Placental epithelial cell (primary cell): ENCODE measurements around the gene ATP2C2. TPM values are rescaled to one million over a fixed set of nuclear protein-coding genes. Genes with fewer than 3 reads are reported as not detected.

Source experiments
- total RNA-seq: library from RNA; depleted of rRNA; stranded (reverse); fragments of >200 nt; gene quantifications from 2 replicates; pipeline ENCODE4 v1.2.3, GENCODE V29; 2012

Gene ATP2C2, protein sequence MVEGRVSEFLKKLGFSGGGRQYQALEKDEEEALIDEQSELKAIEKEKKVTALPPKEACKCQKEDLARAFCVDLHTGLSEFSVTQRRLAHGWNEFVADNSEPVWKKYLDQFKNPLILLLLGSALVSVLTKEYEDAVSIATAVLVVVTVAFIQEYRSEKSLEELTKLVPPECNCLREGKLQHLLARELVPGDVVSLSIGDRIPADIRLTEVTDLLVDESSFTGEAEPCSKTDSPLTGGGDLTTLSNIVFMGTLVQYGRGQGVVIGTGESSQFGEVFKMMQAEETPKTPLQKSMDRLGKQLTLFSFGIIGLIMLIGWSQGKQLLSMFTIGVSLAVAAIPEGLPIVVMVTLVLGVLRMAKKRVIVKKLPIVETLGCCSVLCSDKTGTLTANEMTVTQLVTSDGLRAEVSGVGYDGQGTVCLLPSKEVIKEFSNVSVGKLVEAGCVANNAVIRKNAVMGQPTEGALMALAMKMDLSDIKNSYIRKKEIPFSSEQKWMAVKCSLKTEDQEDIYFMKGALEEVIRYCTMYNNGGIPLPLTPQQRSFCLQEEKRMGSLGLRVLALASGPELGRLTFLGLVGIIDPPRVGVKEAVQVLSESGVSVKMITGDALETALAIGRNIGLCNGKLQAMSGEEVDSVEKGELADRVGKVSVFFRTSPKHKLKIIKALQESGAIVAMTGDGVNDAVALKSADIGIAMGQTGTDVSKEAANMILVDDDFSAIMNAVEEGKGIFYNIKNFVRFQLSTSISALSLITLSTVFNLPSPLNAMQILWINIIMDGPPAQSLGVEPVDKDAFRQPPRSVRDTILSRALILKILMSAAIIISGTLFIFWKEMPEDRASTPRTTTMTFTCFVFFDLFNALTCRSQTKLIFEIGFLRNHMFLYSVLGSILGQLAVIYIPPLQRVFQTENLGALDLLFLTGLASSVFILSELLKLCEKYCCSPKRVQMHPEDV
- 0.39 TPM in 1 of 2 replicates, not detected in the other for total RNA-seq

DNA sequence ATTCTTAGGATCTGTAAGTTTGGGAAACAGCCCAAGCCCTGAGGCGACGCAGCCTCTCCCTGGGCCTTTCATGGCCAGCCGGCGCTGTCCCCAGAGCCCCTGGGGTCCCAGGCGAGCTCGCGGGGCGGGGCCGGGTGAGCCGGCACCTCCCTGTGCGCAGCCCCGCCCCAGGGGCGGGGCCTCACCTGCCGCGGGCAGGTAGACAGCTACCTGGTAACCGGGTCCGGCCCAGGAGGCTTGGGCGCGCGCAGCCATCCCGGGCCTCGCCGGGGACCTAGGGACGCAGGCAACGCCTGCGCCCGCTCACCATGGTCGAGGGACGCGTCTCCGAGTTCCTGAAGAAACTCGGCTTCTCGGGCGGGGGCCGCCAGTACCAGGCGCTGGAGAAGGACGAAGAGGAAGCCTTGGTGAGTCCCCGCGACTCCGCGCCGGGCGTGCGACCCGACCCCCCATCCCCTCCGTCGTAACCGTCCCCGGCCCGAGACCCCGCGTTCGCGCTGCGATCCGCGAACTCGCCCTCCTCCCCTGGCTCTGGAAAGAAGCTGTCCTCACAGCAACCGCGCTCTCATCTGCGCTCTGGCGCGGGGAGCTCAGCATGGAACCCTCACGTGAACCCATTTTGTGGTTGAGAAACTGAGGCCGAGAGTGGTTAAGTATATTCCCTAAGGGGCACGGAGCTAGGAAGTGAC, at the start of gene ATP2C2:
TSS of gene ATP2C2 (plus strand) at position 231 of the 689 bp plus-strand sequence. CDS start at position 309, 78 bp downstream.

DNA sequence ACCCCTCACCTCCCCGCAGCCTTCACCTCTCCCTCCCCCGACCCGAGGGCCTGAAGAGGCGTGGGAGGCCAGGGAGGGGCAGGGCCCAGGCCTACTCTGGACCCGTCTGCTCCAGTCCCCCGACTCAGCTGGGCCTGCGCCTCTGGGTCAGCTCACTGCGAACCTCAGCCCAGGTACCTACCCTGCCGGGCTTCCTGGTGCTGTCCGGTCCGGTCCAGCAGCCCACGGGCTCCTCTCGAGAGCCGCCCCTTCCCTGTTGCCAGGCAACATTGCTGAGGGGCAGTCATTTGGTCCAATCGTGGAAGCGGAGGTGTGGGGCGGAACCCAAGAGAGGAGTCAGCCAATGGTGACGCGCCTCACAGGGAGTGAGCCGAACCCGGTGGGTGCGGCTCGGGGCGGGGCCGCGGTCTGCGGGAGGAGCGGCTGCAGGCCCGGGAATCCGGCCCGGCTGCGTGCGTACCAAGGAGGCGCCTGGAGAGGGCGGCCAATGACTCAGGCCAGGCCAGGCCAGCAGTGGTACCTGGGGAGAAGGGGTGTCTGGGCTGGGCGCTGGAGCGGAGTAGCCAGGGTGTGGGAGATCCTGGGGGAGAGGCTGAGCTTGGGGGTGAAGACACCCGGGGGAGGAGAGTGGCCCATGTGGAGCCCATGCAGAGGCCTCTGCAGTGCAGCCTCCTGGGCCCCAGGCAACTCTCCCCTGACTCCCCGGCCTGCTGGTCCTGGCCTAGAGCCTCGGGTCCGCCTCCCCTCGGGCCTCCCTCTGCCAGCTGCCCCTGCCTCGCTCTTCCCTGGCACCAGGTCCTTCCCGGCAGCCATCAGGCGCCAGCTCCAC, 136.3 kb downstream of the ATP2C2 start, which contains the start of gene MEAK7:
TSS of gene MEAK7 (minus strand) at position 240 of the 829 bp plus-strand sequence. CDS start 6,573 bp downstream, outside the sequence.

Other genes starting within 250 kb of the ATP2C2 start
- gene HSDL1, start 223.4 kb upstream of the ATP2C2 start, total RNA-seq, result 8.6 and 11.2 TPM in 2 replicates
- gene DNAAF1, start 223.2 kb upstream of the ATP2C2 start, total RNA-seq, result under 0.01 TPM in 1 of 2 replicates, not detected in the other
- gene TAF1C, start 181.5 kb upstream of the ATP2C2 start, total RNA-seq, result 27.1 and 34.3 TPM in 2 replicates
- gene ADAD2, start 177.4 kb upstream of the ATP2C2 start, total RNA-seq, result under 0.01 TPM in 1 of 2 replicates, not detected in the other
- gene KCNG4, start 128.5 kb upstream of the ATP2C2 start, total RNA-seq, result not detected in 2 replicates
- under 0.01 and 0.11 TPM in 2 replicates for gene WFDC1, start 73.7 kb upstream of the ATP2C2 start, total RNA-seq
- 40.8 and 58.9 TPM in 2 replicates for gene MEAK7, start 136.1 kb downstream of the ATP2C2 start, total RNA-seq
- 21.2 and 91.3 TPM in 2 replicates for gene COTL1, start 249.5 kb downstream of the ATP2C2 start, total RNA-seq